Measurements from ENCODE around the gene PMP22. TPM values are rescaled to one million over a fixed set of nuclear protein-coding genes. Genes with fewer than 3 reads are reported as not detected.

Gene PMP22
- 100 to 1,000 TPM in 1 of 4 donors, 10 to 100 TPM in 3; 75.5 to 227 (median 83.2) TPM for total RNA-seq

GRCh38 chr17:15265131-15265530 lies at the start of gene PMP22:
Gene PMP22 (minus strand): TSS chr17:15265326. CDS start chr17:15260727, 4,599 bp downstream.
- H3K4me1 ChIP-seq = peaks cover 21 to 23% of the 10 kb centered on the region in 2 donors
- no peaks in the 10 kb centered on the region for H3K9me3 ChIP-seq

GRCh38 chr17:15311996-15312395 lies 46.9 kb upstream of the PMP22 start:
- DNase-seq = no peak
- TF ChIP-seq POLR2A (IDR thresholded peaks at IDR 0.05) (no peak), CTCF (IDR thresholded peaks at IDR 0.05 in 4 of 5, conservative IDR thresholded peaks at IDR 0.05 in 1 of 5) (no peak)
- Histone ChIP-seq H3K27ac (peak overlapping the region in 1 of 4 donors; percentile 45), H3K4me3 (no peak overlapping the region), H3K9me3 (no peaks in the 10 kb centered on the region), H3K4me1 (peaks cover 20 to 24% of the 10 kb centered on the region in 2 donors), H3K27me3 (no peaks in the 10 kb centered on the region), H3K36me3 (no peaks in the 10 kb centered on the region)
- in situ Hi-C loops (cut with MboI; ENCODE audit: low sequenced_read_pairs in 4 of 4) (no loop called here), intact Hi-C loops (cut with DNase I; ENCODE audit: low total_unique reads) (no loop called here)
- ATAC-seq = no peak

More at GRCh38 chr17:15265131-15265530, at the start of gene PMP22:
- intact Hi-C loops (cut with DNase I; ENCODE audit: low total_unique reads) = no loop called here
- in situ Hi-C loops (cut with MboI; ENCODE audit: low sequenced_read_pairs in 4 of 4) = loop anchor here in 3 of 4 donors (25.0 kb wide), 1 partner anchor 147 kb away; no protein-coding TSS in a partner anchor
- H3K27ac ChIP-seq = peak within 1 kb of the TSS; percentile 94 to 98 (median 96)
- H3K27me3 ChIP-seq = no peaks in the 10 kb centered on the region
- H3K36me3 ChIP-seq = no peaks in the 10 kb centered on the region
- TF ChIP-seq POLR2A (IDR thresholded peaks at IDR 0.05) (peak in 1 of 2 donors; percentile 7), CTCF (IDR thresholded peaks at IDR 0.05 in 4 of 5, conservative IDR thresholded peaks at IDR 0.05 in 1 of 5) (no peak)
- ATAC-seq (no peak), DNase-seq (peak; percentile 37 to 55)
- peak within 1 kb of the TSS in 3 of 4 donors; percentile 11 to 78 (median 18) for H3K4me3 ChIP-seq

- intact Hi-C loops (cut with DNase I; ENCODE audit: low total_unique reads) (no loop called here), in situ Hi-C loops (cut with MboI; ENCODE audit: low sequenced_read_pairs in 4 of 4) (no loop called here)
- no peak for TF ChIP-seq POLR2A (IDR thresholded peaks at IDR 0.05)
- TF ChIP-seq CTCF (IDR thresholded peaks at IDR 0.05 in 4 of 5, conservative IDR thresholded peaks at IDR 0.05 in 1 of 5) = no peak
Measured at GRCh38 chr17:15309793-15310192, 44.7 kb upstream of the PMP22 start.

GRCh38 chr17:15309236-15309635 lies 44.1 kb upstream of the PMP22 start:
- Histone ChIP-seq H3K36me3 (no peaks in the 10 kb centered on the region), H3K4me3 (no peak overlapping the region), H3K9me3 (no peaks in the 10 kb centered on the region), H3K4me1 (peaks cover 25 to 29% of the 10 kb centered on the region in 2 donors), H3K27ac (peak overlapping the region; percentile 12 to 73 (median 36)), H3K27me3 (no peaks in the 10 kb centered on the region)
- TF ChIP-seq POLR2A (IDR thresholded peaks at IDR 0.05) = no peak
- TF ChIP-seq CTCF (IDR thresholded peaks at IDR 0.05 in 4 of 5, conservative IDR thresholded peaks at IDR 0.05 in 1 of 5) = no peak
- intact Hi-C loops (cut with DNase I; ENCODE audit: low total_unique reads) (no loop called here), in situ Hi-C loops (cut with MboI; ENCODE audit: low sequenced_read_pairs in 4 of 4) (no loop called here)
- DNase-seq (no peak), ATAC-seq (no peak)

More at GRCh38 chr17:15309793-15310192, 44.7 kb upstream of the PMP22 start:
- Histone ChIP-seq H3K27me3 (no peaks in the 10 kb centered on the region), H3K9me3 (no peaks in the 10 kb centered on the region), H3K4me3 (no peak overlapping the region), H3K36me3 (no peaks in the 10 kb centered on the region), H3K4me1 (peaks cover 25 to 29% of the 10 kb centered on the region in 2 donors), H3K27ac (peak overlapping the region; percentile 12 to 73 (median 36))
- peak; percentile 57 to 62 for ATAC-seq
- no peak for DNase-seq

- intact Hi-C loops (cut with DNase I; ENCODE audit: low total_unique reads) = no loop called here
- TF ChIP-seq POLR2A (IDR thresholded peaks at IDR 0.05) (no peak), CTCF (IDR thresholded peaks at IDR 0.05 in 4 of 5, conservative IDR thresholded peaks at IDR 0.05 in 1 of 5) (no peak)
Measured at GRCh38 chr17:15308758-15309157, 43.6 kb upstream of the PMP22 start.

More at GRCh38 chr17:15308758-15309157, 43.6 kb upstream of the PMP22 start:
- no peaks in the 10 kb centered on the region for H3K36me3 ChIP-seq
- in situ Hi-C loops (cut with MboI; ENCODE audit: low sequenced_read_pairs in 4 of 4) = no loop called here
- peak overlapping the region in 1 of 4 donors; percentile 73 for H3K27ac ChIP-seq
- peaks cover 25 to 29% of the 10 kb centered on the region in 2 donors for H3K4me1 ChIP-seq
- no peak overlapping the region for H3K4me3 ChIP-seq
- ATAC-seq = no peak
- no peak for DNase-seq
- no peaks in the 10 kb centered on the region for H3K27me3 ChIP-seq
- no peaks in the 10 kb centered on the region for H3K9me3 ChIP-seq

All from gastrocnemius medialis (tissue), 4 donors.